GM12891 (cell line): Measurements from ENCODE around the gene CCSAP.

Experiments
- POLR2A ChIP-seq: IDR thresholded peaks from 2 replicates; pipeline ENCODE4 v1.6.1; 2011; ENCODE audit warnings: low read depth, low read length, control low read depth
- POLR2AphosphoS5 ChIP-seq: IDR thresholded peaks from 2 replicates; pipeline ENCODE4 v1.6.1; 2011; ENCODE audit warnings: low read depth, low read length, control low read depth
- SPI1 ChIP-seq: IDR thresholded peaks from 2 replicates; pipeline ENCODE4 v1.6.1; 2011; ENCODE audit warnings: low read depth, low read length, control low read depth
- TAF1 ChIP-seq: IDR thresholded peaks from 2 replicates; pipeline ENCODE4 v1.6.1; 2011; ENCODE audit warnings: low read depth, low read length, control low read depth

DNA sequence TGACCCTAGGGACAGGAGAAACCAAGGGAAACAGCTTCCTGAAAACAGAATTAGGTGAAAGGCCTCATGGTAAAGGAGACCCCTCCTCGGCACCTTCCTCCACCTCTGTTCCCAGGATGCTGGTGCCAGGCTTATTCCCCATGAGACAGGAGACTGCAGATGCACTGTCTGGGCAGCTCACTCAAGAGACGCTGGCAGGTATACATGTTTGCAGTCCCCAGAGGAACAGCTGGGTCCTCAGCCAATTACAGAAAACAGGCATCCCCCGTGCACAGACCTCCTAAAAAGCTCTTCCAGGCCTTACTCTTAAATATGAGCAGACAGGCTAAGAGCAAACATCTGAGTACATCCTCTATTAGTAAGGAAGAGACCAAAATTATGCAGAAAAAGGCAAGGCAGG lies 6.5 kb downstream of the CCSAP start:
- TF ChIP-seq TAF1, result no peak
- no peak for TF ChIP-seq POLR2A
- no peak for TF ChIP-seq POLR2AphosphoS5
- TF ChIP-seq SPI1, result no peak
